Subcutaneous adipose tissue (tissue), 4 donors: Measurements from ENCODE around the gene C16orf78. TPM values are rescaled to one million over a fixed set of nuclear protein-coding genes. Genes with fewer than 3 reads are reported as not detected.

Experiments
- total RNA-seq, 4 donors: library from RNA; depleted of rRNA; stranded (reverse); fragments of >200 nt; gene quantifications; one replicate each; pipeline ENCODE4 v1.1.0, GENCODE V29; 2016
- TF ChIP-seq, protein P1 (sequence below): fragments of 450-650 bp; IDR thresholded peaks from one replicate; pipeline ENCODE4 v1.5.1; 2016; ENCODE audit warnings: low read depth, mild to moderate bottlenecking, control low read depth, antibody characterized with exemption, moderate library complexity

Gene C16orf78
- total RNA-seq, 4 donors from 2014 or later: not detected

DNA sequence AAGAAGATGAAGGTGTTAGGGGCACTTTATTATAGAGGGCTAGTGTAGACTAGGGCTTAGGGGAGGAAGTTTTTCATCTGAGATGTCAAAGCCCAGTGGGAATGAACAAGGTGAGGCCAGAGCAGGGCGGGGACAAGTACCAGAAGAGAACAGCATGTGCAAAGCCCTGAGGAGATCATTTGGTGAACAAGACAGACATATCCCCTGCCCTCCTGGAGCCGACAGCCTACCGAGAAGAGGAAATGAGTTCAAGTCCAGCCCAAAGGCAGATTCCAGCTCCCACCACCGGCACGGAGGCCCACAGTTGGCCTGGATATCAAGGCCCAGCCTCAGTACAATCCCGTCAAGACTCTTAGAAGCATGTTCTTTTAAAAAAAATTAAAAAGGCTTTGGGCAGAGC, 61.1 kb downstream of the C16orf78 start:
- TF ChIP-seq, protein P1, sequence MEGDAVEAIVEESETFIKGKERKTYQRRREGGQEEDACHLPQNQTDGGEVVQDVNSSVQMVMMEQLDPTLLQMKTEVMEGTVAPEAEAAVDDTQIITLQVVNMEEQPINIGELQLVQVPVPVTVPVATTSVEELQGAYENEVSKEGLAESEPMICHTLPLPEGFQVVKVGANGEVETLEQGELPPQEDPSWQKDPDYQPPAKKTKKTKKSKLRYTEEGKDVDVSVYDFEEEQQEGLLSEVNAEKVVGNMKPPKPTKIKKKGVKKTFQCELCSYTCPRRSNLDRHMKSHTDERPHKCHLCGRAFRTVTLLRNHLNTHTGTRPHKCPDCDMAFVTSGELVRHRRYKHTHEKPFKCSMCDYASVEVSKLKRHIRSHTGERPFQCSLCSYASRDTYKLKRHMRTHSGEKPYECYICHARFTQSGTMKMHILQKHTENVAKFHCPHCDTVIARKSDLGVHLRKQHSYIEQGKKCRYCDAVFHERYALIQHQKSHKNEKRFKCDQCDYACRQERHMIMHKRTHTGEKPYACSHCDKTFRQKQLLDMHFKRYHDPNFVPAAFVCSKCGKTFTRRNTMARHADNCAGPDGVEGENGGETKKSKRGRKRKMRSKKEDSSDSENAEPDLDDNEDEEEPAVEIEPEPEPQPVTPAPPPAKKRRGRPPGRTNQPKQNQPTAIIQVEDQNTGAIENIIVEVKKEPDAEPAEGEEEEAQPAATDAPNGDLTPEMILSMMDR: no peak

DNA sequence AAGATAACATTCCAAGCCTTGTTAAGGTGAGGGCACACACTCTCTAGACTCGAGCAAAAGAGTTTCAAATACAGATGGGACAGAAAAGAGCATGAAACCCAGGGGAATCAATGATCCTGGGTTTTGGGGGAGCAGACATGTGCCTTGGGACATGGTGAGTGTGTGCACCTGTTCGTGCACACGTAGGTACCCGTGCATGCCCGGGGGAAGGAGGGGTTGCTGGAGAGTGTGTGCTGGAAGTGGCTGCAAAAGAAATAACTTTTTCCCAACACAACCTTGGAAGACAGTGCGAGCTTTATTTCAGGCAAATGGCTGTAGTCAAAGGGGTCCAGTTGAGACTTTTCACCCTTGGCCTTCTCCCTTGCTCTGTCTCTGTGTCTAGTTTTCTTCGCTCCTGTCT, 62.6 kb downstream of the C16orf78 start:
- TF ChIP-seq, protein P1: no peak

DNA sequence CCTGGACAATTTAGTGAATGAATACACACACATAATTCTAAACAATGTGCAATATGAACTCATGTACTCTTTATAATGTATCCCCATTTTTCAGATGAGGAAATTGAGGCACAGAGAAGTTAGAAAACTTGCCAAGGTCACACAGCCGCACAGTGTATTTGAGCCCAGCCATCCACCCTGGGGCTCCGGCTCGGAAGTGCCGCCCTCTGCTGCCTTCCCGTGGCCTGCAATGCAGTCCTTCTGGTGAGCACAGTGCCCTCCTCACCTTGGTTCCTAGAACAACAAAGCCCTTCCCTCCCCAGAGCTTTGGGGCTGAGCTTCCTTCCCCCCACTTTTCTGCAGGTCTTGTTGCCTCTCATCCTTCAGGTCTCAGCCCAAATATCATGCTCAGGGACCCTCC, 63.7 kb downstream of the C16orf78 start:
- TF ChIP-seq, protein P1: no peak

DNA sequence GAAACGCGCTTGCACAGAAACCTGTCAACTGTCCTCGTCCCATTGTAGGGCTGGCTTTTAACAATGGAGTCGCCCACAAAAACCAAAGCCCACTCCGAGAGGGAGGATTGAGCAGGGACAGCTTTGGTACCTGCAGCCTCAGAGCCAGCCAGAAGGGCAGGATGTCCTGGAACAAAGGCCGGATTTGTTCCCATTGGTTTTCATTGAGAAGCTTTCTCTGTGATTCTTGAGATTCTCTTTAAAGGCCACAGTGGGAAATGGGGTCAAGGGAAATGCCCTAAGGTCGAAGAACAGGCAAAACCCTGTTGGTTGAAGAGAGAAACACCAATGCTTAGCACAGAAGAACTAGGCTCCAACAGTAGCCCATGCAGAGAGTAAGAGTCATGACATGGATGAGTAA, 65.4 kb downstream of the C16orf78 start:
- TF ChIP-seq, protein P1: no peak

DNA sequence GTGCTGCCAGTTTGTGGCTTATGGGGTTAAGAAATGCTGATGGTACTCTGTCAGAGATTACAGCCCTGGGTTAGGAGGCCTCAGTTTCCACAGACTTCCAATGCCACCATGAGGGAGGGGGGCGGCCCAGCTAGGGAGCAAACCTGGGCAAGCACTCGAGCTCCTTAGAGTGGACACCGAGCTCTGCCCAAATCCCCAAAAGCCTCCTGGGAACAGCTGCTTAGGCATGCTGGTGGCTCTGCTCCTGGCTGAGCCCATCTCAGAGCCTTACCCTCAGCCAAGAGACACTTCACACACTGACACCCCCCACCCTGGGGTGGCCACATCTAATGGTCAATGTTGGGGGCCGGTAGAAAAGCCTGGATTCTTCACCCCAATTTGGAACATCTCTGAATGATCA, 66.1 kb downstream of the C16orf78 start:
- TF ChIP-seq, protein P1: no peak

DNA sequence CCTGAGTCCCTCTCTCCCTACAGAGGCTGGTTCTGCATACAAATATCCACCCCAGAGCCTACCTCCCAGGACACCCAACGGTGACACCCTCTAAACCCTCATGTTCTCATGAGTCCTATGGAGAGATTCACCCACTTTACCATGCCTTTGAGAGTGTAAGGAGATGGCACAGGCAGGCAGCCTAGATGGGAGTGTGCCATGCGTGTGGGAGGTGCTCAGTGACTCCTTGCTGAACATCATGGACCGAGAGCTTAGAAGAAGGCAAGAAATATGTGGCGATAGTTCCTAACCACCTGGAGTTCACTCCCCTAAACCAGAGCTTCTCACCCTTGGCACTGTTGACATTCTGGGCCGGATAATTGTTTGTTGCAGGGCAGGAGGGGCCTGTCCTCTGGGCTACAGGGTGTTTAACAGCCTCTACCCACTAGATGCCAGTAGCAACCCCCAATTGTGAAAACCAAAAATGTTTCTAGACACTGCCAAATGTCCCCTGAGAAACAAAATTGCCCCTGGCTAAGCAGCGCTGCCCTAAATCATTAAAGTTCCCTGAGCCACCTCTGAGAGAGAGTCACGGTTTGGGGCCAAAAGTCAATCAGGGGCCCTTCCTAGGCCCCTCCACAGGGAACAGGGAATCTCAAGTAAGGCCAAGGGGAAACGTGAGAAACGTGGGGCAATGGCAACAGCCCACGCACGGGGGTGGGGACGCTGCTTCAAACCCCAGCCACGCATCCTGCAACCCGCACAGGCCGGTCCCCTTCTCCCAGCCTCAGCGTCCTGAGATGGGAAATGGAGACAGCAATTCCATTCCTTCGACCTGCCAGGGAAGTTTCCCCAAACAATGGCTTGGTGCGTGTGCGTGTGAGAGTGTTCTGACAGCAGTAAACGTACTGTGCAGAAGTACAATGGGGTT, 66.8 kb downstream of the C16orf78 start:
- TF ChIP-seq, protein P1: no peak

DNA sequence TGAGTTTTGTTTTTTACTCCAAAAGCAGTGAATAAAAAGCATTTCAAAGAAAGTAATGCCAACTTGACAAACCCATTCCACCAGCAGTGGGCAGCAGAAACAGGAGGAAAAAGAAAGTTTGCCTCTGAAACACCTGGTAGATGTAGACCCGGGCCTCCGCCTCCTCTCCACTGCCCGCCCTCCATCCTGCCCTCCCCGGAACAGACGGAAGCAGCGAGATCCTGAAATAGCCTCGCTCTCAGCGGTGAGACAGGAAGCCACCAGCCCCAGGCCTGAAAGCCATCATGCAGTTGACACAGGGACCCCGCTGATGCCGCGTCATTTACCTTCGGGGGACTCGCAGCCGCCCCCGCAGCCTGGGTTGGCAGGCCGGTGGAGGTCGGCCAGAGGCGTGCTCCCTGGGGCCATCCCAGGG, 67.8 kb downstream of the C16orf78 start:
- TF ChIP-seq, protein P1: no peak
